Uterus (tissue), 4 donors: Measurements from ENCODE around the gene DPP6. TPM values are rescaled to one million over a fixed set of nuclear protein-coding genes. Genes with fewer than 3 reads are reported as not detected.

Source experiments
- DNase-seq, 2 donors: peaks; one replicate each; pipeline ENCODE4 v3.0.0-alpha.2; 2019 to 2020
- H3K27ac ChIP-seq, 2 donors: fragments of 200-600 bp; sonication (generic); 1 replicate in 1 of 2; 2 replicates in 1 of 2; pipeline ENCODE4 v1.5.1; 2016 to 2018
- H3K27me3 ChIP-seq, 2 donors: fragments of 200-600 bp; sonication (generic); one replicate each; pipeline ENCODE4 v1.5.1; 2018 to 2019; ENCODE audit warnings: control low read depth in 1 of 2
- H3K36me3 ChIP-seq, 2 donors: fragments of 200-600 bp; sonication (generic); one replicate each; pipeline ENCODE4 v1.5.1; 2019; ENCODE audit warnings: control low read depth in 1 of 2
- H3K4me1 ChIP-seq, 2 donors: fragments of 200-600 bp; sonication (generic); one replicate each; pipeline ENCODE4 v1.5.1; 2018 to 2019; ENCODE audit warnings: control low read depth in 1 of 2
- H3K4me3 ChIP-seq, 2 donors: fragments of 200-600 bp; sonication (generic); 1 replicate in 1 of 2; 2 replicates in 1 of 2; pipeline ENCODE4 v1.5.1; 2018 to 2019; ENCODE audit warnings: mild to moderate bottlenecking in 1 of 2
- H3K9me3 ChIP-seq, 2 donors: fragments of 200-600 bp; sonication (generic); one replicate each; pipeline ENCODE4 v1.5.1; 2019; ENCODE audit warnings: control low read depth in 1 of 2
- CTCF ChIP-seq, 4 experiments: fragments of 200-600 bp in 2 of 4; fragments of 450-650 bp in 2 of 4; sonication (generic) in 2 of 4; IDR thresholded peaks; one replicate each; pipeline ENCODE4 v1.5.1; 2016 to 2019; ENCODE audit warnings: antibody characterized with exemption in 4 of 4, mild to moderate bottlenecking in 2 of 4, moderate library complexity in 1 of 4
- POLR2A ChIP-seq, 2 donors: fragments of 450-650 bp; IDR thresholded peaks; one replicate each; pipeline ENCODE4 v1.6.1; 2016; ENCODE audit warnings: antibody characterized with exemption in 2 of 2, mild to moderate bottlenecking in 1 of 2, moderate library complexity in 1 of 2
- intact Hi-C: fragments of 100-400 bp; cut with DNase I; formaldehyde crosslinking; loops from one replicate; pipeline ENCODE4 v1.15.1; 2023; ENCODE audit warnings: low total_unique reads
- total RNA-seq, 4 donors: library from RNA; depleted of rRNA in 3 of 4; stranded (reverse); fragments of >200 nt in 3 of 4; gene quantifications; one replicate each; pipeline versions ENCODE4 v1.1.0 to v1.2.4, GENCODE V29; 2014 to 2023
- donor health status: DM: yes; HTN: yes; CAD: no.

Gene DPP6
- total RNA-seq, 4 donors from 2014 or later = 4.1 to 107 (median 42.7) TPM

DNA sequence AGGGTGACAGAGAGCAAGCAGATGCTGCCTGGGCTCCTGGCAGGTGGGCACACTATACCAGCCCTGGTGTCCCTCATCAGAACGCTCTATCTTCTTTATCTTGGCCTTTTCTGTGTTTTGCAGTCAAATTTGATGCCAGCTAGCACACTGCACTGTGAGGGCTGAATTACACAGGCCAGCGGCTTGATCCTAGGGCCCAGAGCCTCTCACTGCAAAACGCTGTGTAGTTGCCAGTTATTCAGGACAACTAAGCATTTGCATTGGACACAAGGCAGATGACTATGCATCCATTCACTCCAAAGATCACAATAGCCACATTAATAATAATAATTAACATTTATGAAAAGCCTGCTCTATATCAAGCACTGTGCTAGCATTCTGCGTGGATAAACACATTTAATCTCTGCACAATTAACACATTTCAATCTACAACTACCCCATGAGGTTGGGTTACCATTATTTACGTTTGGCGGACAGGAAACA lies 850.4 kb downstream of the DPP6 start:
- intact Hi-C loops = no loop called here
- Histone ChIP-seq H3K36me3 (no peaks in the 10 kb centered on the region), H3K27ac (no peak overlapping the region), H3K27me3 (no peaks in the 10 kb centered on the region), H3K4me1 (no peaks in the 10 kb centered on the region), H3K9me3 (no peaks in the 10 kb centered on the region), H3K4me3 (no peak overlapping the region)
- TF ChIP-seq CTCF (IDR thresholded peaks at IDR 0.05) (no peak), POLR2A (IDR thresholded peaks at IDR 0.05) (no peak)
- no peak for DNase-seq

DNA sequence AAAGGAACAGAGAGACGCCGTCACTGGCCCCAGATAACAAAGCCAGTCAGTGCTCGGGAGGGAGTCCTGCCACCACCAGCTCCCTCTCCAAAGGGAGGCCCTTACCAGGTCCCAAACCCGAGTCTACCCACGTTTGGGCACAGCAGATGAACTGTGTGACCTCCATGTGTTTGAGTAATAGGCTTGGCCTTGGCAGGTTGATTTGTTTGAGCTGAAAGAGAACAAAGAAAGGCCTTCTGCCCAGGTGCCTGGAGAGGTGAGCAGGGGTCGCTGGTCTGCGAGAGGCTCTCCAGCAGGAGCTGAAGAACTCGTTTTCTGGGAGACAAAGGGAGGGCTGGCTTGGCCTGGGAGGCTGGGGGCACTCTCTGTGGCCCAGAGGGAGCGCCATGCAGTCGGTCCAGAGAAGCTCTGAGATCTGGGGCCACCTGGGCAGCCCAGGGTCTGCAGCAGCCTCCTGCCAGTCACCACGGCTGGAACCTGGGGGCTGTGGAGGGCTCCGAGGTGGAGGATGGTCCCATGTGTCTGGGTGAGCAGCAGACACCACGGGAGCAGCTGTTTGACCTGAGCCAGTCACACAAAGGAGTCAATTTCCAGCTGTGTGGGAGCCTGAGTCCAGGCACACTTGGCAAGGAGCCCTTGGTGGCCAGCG lies 851.0 kb downstream of the DPP6 start:
- intact Hi-C loops = no loop called here
- Histone ChIP-seq H3K4me3 (no peak overlapping the region), H3K27me3 (no peaks in the 10 kb centered on the region), H3K4me1 (no peaks in the 10 kb centered on the region), H3K9me3 (no peaks in the 10 kb centered on the region), H3K36me3 (no peaks in the 10 kb centered on the region), H3K27ac (no peak overlapping the region)
- TF ChIP-seq POLR2A (IDR thresholded peaks at IDR 0.05) (no peak), CTCF (IDR thresholded peaks at IDR 0.05) (no peak)
- DNase-seq = no peak

DNA sequence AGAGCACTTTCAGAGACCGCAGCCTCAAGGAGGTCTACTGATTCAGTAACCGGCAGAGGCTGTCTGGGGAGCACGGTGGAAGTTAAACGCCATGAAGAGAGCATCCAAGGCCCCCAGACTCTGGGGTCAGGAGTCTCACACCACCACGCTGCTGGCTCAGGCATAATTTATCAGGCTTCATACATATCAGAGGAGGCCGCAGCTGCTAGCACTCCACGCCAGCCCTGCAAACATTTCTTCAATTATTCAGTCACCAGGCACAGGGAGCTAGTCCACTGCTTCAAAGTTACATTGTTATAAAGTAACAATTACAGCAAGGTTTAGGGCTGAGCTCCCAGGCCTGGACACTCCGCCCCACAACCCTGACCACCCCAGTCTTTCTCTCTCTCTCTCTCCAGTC lies 852.9 kb downstream of the DPP6 start:
- intact Hi-C loops = no loop called here
- no peak for TF ChIP-seq CTCF (IDR thresholded peaks at IDR 0.05)
- no peak for TF ChIP-seq POLR2A (IDR thresholded peaks at IDR 0.05)
- Histone ChIP-seq H3K36me3 (no peaks in the 10 kb centered on the region), H3K27ac (no peak overlapping the region), H3K27me3 (no peaks in the 10 kb centered on the region), H3K4me3 (no peak overlapping the region), H3K4me1 (no peaks in the 10 kb centered on the region), H3K9me3 (no peaks in the 10 kb centered on the region)
- no peak for DNase-seq

DNA sequence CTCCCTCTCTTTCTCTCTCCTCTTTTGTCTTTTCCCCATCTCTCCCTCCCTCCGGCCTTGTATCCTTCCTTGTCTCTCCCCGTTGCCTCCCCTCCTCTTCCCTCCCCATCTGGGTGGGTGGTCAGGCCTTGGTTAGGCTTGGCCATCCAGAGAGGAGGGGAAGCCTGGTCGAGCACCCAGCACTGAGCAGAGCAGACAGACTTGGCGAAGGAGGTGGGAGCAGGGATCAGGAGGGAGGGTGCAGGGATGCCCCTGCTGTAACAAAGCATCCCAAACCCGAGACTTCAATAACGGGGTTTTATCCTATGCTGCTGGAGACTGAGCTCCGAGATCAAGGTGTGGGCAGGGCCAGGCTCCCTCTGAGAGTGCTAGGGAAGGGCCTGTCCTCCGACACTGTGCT lies 853.4 kb downstream of the DPP6 start:
- intact Hi-C loops = no loop called here
- TF ChIP-seq POLR2A (IDR thresholded peaks at IDR 0.05) (no peak), CTCF (IDR thresholded peaks at IDR 0.05) (no peak)
- no peaks in the 10 kb centered on the region for H3K36me3 ChIP-seq
- no peaks in the 10 kb centered on the region for H3K4me1 ChIP-seq
- no peak overlapping the region for H3K4me3 ChIP-seq
- H3K9me3 ChIP-seq = no peaks in the 10 kb centered on the region
- H3K27ac ChIP-seq = no peak overlapping the region
- no peaks in the 10 kb centered on the region for H3K27me3 ChIP-seq
- no peak for DNase-seq

DNA sequence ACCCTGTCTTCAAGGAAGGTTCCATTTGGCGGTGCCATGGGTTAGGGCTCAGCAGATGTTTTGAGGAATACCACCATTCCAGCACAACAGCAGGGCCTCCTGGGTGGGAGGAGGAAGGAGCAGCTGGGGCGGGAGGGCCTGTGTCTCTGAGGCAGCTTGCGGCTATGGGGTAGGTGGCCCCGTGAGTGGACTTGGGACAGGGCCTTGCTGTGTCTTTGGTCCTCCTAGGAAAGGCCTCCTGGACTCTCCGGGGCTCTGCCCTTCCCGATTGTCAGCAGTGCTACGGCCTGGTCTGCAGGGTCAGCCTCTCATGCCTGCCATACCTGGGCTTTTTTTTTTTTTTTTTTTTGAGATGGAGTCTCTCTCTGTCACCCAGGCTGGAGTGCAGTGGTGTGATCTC lies 854.0 kb downstream of the DPP6 start:
- no peak overlapping the region for H3K4me3 ChIP-seq
- DNase-seq = no peak
- no peaks in the 10 kb centered on the region for H3K9me3 ChIP-seq
- no peak overlapping the region for H3K27ac ChIP-seq
- H3K36me3 ChIP-seq = no peaks in the 10 kb centered on the region
- intact Hi-C loops = no loop called here
- TF ChIP-seq CTCF (IDR thresholded peaks at IDR 0.05) (no peak), POLR2A (IDR thresholded peaks at IDR 0.05) (no peak)
- H3K27me3 ChIP-seq = no peaks in the 10 kb centered on the region
- no peaks in the 10 kb centered on the region for H3K4me1 ChIP-seq
